Activated T-cell treated with anti-CD3 and anti-CD28 coated beads, Interleukin-2, amount 50 U/mL, for 72 hours (primary cell): ENCODE results near the gene ETNK2. TPM values are rescaled to one million over a fixed set of nuclear protein-coding genes. Genes with fewer than 3 reads are reported as not detected.

Experiments
- ATAC-seq, 2 donors: fragments of 150-1000 bp; cut with Tn5 transposase; replicated peaks in 1 of 2; 2 replicates each; pipeline ENCODE4 v1.10.0; 2021; ENCODE audit warnings: moderate library complexity in 2 of 2, mild to moderate bottlenecking in 1 of 2
- DNase-seq, 2 donors: peaks; one replicate each; pipeline ENCODE4 v3.0.0; 2021 to 2022; ENCODE audit warnings: mixed read lengths in 1 of 2
- H3K27ac Mint-ChIP-seq: one replicate; pipeline ENCODE4 v1.8.0; 2022; ENCODE audit warnings: mild to moderate bottlenecking, moderate library complexity, mixed read lengths
- H3K27me3 Mint-ChIP-seq: one replicate; pipeline ENCODE4 v1.8.0; 2022; ENCODE audit warnings: low read depth, mixed read lengths
- H3K36me3 Mint-ChIP-seq, 2 donors: one replicate each; pipeline ENCODE4 v1.8.0; 2022; ENCODE audit warnings: mixed read lengths in 2 of 2, mild to moderate bottlenecking in 1 of 2; ENCODE audit not compliant: insufficient read depth in 2 of 2
- H3K4me1 Mint-ChIP-seq: one replicate; pipeline ENCODE4 v1.8.0; 2022; ENCODE audit warnings: low read depth, mixed read lengths
- H3K4me3 Mint-ChIP-seq, 2 donors: one replicate each; pipeline ENCODE4 v1.8.0; 2022; ENCODE audit warnings: mild to moderate bottlenecking in 2 of 2, mixed read lengths in 2 of 2, moderate library complexity in 2 of 2
- H3K9me3 Mint-ChIP-seq, 2 donors: one replicate each; pipeline ENCODE4 v1.8.0; 2022; ENCODE audit warnings: mixed read lengths in 2 of 2
- total RNA-seq, 2 donors: library from RNA; stranded (reverse); gene quantifications; one replicate each; pipeline ENCODE4 v1.2.3, GENCODE V29; 2022

Gene ETNK2
- total RNA-seq, 2 donors from 2014 or later: 1.7 TPM

GRCh38 chr1:204123376-204123775 lies 28.5 kb downstream of the ETNK2 start:
- no peak overlapping the region for H3K4me3 Mint-ChIP-seq
- ATAC-seq (peak in 1 of 2 donors; percentile 34), DNase-seq (no peak)
- H3K4me1 Mint-ChIP-seq: peaks cover 2% of the 10 kb centered on the region
- H3K27ac Mint-ChIP-seq: no peak overlapping the region
- H3K9me3 Mint-ChIP-seq: no peaks in the 10 kb centered on the region
- H3K27me3 Mint-ChIP-seq: no peaks in the 10 kb centered on the region
- H3K36me3 Mint-ChIP-seq: no peaks in the 10 kb centered on the region

DNA sequence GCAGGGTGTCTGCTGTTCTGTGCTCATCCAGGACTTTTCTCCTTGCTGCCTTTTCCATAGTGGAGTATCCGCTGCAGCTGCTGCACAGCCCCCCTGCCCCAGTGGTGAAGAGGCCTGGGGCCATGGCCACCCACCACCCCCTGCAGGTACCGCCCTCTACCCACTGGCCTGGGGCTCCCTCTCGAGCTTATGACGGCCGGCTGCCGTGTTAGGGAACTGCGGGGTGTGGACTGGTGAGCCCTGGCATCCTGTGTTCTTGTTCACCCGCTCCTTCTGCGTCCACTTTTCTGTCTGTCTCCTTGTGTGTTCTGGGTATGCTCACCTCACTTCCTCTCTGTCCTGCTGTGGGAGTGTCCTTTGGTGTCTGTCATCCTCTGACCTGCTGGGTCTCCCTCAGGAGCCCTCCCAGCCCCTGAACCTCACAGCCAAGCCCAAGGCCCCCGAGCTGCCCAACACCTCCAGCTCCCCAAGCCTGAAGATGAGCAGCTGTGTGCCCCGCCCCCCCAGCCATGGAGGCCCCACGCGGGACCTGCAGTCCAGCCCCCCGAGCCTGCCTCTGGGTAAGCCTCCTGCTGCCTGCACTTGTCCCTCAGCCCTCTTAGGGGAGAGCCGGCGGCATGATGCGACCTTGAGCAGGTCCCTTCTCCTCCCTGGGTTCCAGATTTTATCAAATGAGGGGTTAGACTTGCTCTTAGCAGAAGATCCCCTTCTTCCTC lies 29.8 kb downstream of the ETNK2 start:
- Mint-ChIP-seq H3K27ac (no peak overlapping the region), H3K4me1 (no peaks in the 10 kb centered on the region)

DNA sequence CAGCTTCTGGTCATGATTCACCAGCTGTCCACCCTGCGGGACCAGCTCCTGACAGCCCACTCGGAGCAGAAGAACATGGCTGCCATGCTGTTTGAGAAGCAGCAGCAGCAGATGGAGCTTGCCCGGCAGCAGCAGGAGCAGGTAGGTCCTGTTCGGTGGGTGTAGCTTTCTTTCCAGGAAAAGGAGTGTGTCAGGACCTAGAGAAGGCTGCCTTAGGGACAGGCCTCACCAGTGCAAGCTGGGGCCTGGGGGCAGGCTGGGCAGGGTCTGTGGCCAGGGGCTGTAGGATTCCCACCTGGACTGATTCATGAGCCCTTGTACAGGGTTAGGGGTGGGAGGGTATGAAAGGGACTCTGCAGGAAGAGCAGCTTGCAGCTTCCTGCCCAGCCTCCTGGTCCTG lies 35.3 kb downstream of the ETNK2 start:
- Mint-ChIP-seq H3K4me3 (no peak overlapping the region), H3K36me3 (no peaks in the 10 kb centered on the region), H3K27ac (no peak overlapping the region), H3K27me3 (no peaks in the 10 kb centered on the region), H3K9me3 (no peaks in the 10 kb centered on the region), H3K4me1 (no peaks in the 10 kb centered on the region)
- no peak for ATAC-seq
- no peak for DNase-seq

More for the DNA sequence above, 29.8 kb downstream of the ETNK2 start:
- no peaks in the 10 kb centered on the region for H3K36me3 Mint-ChIP-seq
- no peaks in the 10 kb centered on the region for H3K27me3 Mint-ChIP-seq
- no peak overlapping the region for H3K4me3 Mint-ChIP-seq
- H3K9me3 Mint-ChIP-seq: no peaks in the 10 kb centered on the region
- DNase-seq (no peak), ATAC-seq (no peak)

DNA sequence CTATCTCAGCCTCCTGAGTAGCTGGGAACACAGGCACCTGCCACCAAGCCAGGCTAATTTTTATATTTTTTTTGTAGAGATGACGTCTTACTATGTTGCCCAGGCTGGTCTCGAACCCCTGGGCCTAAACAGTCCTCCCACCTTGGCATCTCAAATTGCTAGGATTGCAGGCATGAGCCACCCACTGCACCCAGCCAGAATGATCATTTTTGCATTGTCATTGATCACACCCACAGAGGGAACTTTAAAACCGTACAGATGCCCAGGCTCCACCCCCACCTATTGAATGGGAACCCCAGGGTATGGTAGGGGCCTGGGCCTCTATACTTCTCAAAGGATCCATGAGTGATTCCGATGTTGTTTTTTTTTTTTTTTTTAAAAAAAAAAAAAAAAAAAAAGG lies 36.7 kb downstream of the ETNK2 start:
- no peak for ATAC-seq
- Mint-ChIP-seq H3K36me3 (no peaks in the 10 kb centered on the region), H3K4me1 (no peaks in the 10 kb centered on the region), H3K27ac (no peak overlapping the region), H3K27me3 (no peaks in the 10 kb centered on the region), H3K4me3 (no peak overlapping the region), H3K9me3 (no peaks in the 10 kb centered on the region)
- DNase-seq: no peak

DNA sequence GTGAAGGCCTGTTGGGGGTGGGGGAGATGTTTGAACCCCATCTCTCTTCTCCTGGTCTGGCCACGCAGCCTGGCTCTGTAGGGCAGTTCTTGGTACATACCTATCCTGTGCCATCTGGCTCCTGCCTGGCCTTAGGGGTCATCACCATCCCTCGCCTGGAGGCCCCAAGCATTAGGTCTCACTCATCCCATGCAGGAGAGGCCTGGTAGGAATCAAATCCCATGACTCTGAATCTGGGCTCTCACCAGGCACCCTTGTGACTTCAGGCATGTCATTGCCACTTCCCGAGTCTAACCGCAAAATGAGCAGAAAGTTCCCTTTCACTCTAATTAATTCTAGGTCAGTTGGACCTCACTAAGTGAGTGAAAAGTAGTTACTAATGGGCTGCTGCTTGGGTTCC lies 37.2 kb downstream of the ETNK2 start:
- H3K27ac Mint-ChIP-seq: no peak overlapping the region
- no peak overlapping the region for H3K4me3 Mint-ChIP-seq
- no peaks in the 10 kb centered on the region for H3K4me1 Mint-ChIP-seq
- H3K36me3 Mint-ChIP-seq: no peaks in the 10 kb centered on the region
- no peaks in the 10 kb centered on the region for H3K27me3 Mint-ChIP-seq
- DNase-seq (no peak), ATAC-seq (no peak)
- H3K9me3 Mint-ChIP-seq: no peaks in the 10 kb centered on the region

- Mint-ChIP-seq H3K27me3 (no peaks in the 10 kb centered on the region), H3K9me3 (no peaks in the 10 kb centered on the region), H3K4me1 (no peaks in the 10 kb centered on the region), H3K27ac (no peak overlapping the region), H3K36me3 (no peaks in the 10 kb centered on the region), H3K4me3 (no peak overlapping the region)
- DNase-seq: no peak
- ATAC-seq: no peak
These were observed 37.9 kb downstream of the ETNK2 start for GRCh38 chr1:204113896-204114295.

GRCh38 chr1:204112876-204113730 lies 38.7 kb downstream of the ETNK2 start:
- Mint-ChIP-seq H3K9me3 (no peaks in the 10 kb centered on the region), H3K27ac (no peak overlapping the region), H3K36me3 (no peaks in the 10 kb centered on the region), H3K4me3 (no peak overlapping the region), H3K27me3 (no peaks in the 10 kb centered on the region), H3K4me1 (no peaks in the 10 kb centered on the region)
- ATAC-seq: no peak
- DNase-seq: no peak

DNA sequence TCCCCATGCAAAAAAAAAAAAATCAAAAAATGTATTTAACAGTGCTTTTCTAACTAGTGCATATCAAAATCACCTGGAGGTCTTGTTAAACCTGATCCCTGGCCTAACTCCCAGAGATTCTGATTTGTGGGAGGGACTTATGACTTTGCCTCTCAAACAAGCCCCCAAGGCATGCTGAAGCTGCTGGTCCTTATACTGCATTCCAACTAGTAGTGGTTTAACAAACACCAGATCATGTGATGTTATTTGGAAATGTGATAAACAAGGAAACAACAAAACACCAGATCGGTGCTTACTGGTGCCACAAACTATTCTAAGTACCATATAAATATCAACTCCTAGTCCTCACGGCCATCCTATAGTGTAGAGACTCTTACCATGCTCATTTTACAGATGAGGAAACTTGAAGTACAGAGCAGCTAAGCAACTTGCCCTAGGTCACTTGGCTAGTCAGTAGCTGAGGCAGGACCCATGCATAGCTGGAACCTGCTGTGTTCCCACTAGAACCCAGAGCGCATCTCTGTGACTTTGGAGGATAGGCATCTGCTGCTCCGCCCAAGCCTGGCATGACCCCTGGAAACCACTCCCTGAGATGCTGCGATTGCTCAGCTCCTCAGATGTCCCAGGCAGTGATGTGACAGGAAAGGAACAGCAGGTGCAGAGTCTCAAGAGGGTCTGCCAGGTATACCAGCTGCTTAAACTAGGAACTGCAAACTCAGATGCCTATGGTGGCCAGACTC lies 40.8 kb downstream of the ETNK2 start:
- Mint-ChIP-seq H3K4me1 (no peaks in the 10 kb centered on the region), H3K36me3 (no peaks in the 10 kb centered on the region), H3K4me3 (no peak overlapping the region), H3K27ac (no peak overlapping the region), H3K9me3 (no peaks in the 10 kb centered on the region), H3K27me3 (no peaks in the 10 kb centered on the region)
- ATAC-seq (no peak), DNase-seq (no peak)

GRCh38 chr1:204108312-204109141 lies 43.3 kb downstream of the ETNK2 start:
- H3K4me1 Mint-ChIP-seq: peaks cover 17% of the 10 kb centered on the region
- no peak for DNase-seq
- no peak for ATAC-seq
- H3K9me3 Mint-ChIP-seq: no peaks in the 10 kb centered on the region
- H3K4me3 Mint-ChIP-seq: no peak overlapping the region
- no peaks in the 10 kb centered on the region for H3K36me3 Mint-ChIP-seq
- H3K27me3 Mint-ChIP-seq: peaks cover 16% of the 10 kb centered on the region
- H3K27ac Mint-ChIP-seq: no peak overlapping the region

GRCh38 chr1:204107892-204108291 lies 44.0 kb downstream of the ETNK2 start:
- Mint-ChIP-seq H3K27ac (no peak overlapping the region), H3K27me3 (peaks cover 16% of the 10 kb centered on the region), H3K4me1 (peaks cover 23% of the 10 kb centered on the region), H3K36me3 (no peaks in the 10 kb centered on the region), H3K9me3 (no peaks in the 10 kb centered on the region), H3K4me3 (no peak overlapping the region)
- DNase-seq (no peak), ATAC-seq (no peak)

DNA sequence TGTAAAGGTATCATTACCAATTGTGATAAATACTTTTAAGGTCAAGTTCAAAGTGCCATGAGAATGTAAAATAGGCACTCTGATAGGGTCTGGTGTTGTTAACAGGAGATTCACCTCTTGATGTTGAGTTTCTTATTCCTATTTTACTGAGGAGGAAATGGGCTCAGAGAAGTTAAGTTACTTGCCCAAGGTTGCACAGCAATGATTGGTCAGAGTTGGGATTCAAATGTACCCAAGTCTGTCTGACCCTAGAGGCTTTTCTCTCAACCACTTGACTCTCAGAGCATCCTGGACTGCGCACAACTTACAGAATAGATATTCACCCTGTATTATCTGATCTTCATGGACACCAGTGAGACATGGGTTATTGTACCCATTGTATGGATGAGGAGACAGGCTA lies 45.0 kb downstream of the ETNK2 start:
- Mint-ChIP-seq H3K4me3 (no peak overlapping the region), H3K9me3 (no peaks in the 10 kb centered on the region), H3K27ac (no peak overlapping the region), H3K36me3 (no peaks in the 10 kb centered on the region), H3K4me1 (peaks cover 34% of the 10 kb centered on the region), H3K27me3 (peaks cover 16% of the 10 kb centered on the region)
- no peak for DNase-seq
- no peak for ATAC-seq

- Mint-ChIP-seq H3K27me3 (peaks cover 16% of the 10 kb centered on the region), H3K9me3 (no peaks in the 10 kb centered on the region), H3K36me3 (no peaks in the 10 kb centered on the region), H3K4me1 (peaks cover 34% of the 10 kb centered on the region), H3K27ac (peak overlapping the region; percentile 81), H3K4me3 (peak overlapping the region; percentile 50 to 74)
- DNase-seq (no peak), ATAC-seq (no peak)
These were observed 46.7 kb downstream of the ETNK2 start for GRCh38 chr1:204105131-204105515.
